GM18498 (cell line): ENCODE measurements around the gene ANXA2.
"Not testable (repeated sequence)": the region's sequence is repeated elsewhere in the genome, so short reads cannot be mapped to it uniquely, and the experiment has no call there.

Experiments
- ATAC-seq: cut with Tn5 transposase; IDR thresholded peaks from one replicate; pipeline ENCODE4 v1.9.1; 2021; ENCODE audit warnings: mild to moderate bottlenecking, moderate library complexity; ENCODE audit not compliant: unreplicated experiment

ANXA2 gene

DNA sequence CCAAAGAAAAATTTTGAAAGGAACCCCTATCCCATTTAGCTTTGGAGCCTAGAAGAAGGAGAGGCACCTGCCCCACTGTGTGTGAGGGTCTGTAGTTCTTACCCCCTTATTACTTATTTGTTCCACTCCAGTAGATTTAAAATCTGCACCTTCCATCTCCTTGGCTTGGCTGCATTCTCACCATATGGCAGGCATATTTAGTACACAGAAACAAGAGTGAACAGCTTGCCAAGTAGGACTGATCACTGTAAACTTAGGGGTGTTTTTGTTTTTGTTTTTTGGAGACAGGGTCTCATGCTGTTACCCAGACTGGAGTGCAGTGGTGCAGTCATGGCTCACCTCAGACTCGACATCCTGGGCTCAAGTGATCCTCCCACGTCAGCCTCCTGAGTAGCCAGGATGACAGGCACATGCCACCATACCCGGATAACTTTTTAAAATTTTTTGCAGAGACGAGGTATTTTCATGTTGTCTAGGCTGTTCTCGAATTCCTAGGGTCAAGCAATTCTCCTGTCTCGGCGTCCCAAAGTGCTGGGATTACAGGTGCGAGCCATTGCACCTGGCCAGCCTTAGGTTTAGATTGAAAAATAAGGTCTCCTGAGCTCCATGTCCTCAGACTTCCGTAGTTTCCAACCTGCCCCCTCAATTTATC is 14.1 kb upstream of the ANXA2 start:
- ATAC-seq, result no peak

DNA sequence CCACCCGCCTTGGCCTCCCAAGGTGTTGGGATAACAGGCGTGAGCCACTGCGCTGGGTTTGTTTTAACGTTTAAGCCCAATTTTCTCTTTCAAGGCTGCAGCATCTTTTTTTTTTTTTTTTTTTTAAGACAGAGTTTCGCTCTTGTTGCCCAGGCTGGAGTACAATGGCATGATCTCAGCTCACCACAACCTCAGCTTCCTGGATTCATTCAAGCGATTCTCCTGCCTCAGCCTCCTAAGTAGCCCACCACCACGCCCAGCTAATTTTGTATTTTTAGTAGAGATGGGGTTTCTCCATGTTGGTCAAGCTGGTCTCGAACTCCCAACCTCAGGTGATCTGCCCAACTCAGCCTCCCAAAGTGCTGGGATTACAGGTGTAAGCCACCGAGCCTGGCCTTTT is 12.6 kb upstream of the ANXA2 start:
- ATAC-seq, result not testable (repeated sequence)

GRCh38 chr15:60408463-60408981 is 10.7 kb upstream of the ANXA2 start:
- peak; percentile 51 for ATAC-seq

- no peak for ATAC-seq
Observed at GRCh38 chr15:60407415-60407805, 9.6 kb upstream of the ANXA2 start.

DNA sequence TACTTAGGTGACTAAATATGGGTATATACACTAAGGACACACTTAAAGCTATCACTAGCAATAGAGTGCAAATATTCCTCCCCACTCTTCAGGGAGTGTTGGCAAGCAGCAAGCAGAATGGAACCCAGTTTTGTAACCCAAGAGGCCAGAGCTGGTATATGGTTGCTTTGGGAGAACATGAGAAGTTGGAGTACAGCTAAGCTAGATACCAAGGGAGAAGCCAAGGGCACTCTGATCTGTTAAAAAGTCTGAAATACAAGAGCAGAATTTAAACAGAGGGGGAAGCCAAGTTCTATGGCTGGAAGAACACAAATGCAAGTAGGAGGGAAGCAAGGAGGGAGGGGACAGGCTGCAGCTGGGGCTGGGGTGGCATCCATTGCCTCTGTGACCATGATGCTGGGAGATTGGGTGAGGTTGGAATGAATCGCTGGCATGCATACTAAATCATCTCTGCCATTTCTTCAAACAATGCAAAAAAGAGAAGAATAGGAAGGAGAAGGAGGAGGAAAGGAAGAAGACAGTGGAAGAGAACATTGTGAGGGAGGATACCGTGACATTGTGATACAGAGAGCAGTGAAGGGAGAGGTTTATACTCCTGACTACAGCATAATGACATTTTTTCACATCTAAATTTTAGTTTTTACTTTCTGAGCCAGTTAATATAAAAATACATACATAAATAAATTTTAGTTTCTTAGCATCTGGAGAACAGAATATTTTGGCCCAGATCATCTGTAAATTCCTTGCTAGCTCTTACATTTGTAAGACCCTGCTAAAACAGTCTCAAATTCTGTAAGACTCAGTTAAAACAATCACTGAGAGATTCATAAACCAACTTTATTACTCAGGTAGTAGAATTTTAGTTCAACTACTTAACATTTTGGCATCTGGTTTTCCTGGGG is 9.0 kb upstream of the ANXA2 start:
- no peak for ATAC-seq

DNA sequence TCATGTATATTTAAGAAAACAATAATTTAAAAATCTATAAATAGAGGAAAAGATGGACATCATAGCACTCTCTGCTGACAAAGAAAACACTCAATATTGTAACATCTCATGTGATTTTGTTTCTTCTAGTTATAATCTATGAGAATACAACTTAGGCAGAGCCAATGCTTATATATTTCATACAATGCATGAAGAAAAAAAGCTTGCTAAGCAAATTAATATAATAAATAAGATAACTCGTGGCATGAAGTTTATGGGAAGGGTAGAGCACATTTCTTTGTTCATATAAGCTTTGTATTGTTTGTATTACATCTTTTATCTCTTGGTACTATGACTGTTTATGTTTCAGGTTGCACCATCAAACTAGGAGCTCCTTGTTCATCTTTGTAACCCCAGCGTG is 7.6 kb upstream of the ANXA2 start:
- no peak for ATAC-seq

- not testable (repeated sequence) for ATAC-seq
Observed at GRCh38 chr15:60404351-60404750, 6.6 kb upstream of the ANXA2 start.

DNA sequence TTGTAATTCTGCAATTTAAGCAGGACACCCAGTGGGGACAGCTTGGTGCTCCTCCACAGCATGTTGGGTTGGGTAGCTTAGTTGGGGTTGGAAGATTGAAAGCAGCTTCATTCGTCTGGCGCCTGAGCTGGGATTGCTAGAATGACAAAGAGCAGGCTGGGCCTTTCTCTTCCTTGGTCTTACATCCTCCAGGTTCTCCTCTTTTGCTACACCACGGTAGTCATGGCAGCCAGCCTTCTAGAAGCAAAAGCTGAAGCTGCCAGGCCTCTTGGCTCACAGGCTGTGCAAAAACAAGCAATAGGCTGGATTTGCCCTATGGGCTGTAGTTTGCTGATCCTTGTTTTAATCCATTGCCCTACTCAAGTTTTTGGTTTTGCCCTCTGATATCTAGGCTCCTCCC is 3.2 kb upstream of the ANXA2 start:
- ATAC-seq, result no peak

DNA sequence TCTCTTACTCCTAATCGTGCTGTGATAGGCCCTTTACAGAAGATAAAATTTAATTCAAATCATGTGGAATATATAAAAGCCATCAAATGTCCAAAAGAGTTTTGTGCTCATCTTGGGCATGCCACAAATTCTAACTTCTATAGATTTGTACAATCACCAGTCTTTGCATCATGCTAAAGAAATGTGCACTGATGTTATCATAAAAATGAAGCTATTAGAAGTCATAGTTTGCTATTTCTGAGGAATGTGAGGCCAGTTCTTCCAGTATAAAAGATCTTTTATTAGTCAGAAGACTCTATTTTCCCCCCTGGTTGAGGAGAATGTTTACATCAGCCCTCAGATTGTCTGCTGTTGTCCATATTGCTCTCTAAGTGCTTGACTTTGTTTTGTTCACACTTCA is 2.1 kb upstream of the ANXA2 start:
- no peak for ATAC-seq

GRCh38 chr15:60399246-60399915 is 1.6 kb upstream of the ANXA2 start:
- no peak for ATAC-seq

DNA sequence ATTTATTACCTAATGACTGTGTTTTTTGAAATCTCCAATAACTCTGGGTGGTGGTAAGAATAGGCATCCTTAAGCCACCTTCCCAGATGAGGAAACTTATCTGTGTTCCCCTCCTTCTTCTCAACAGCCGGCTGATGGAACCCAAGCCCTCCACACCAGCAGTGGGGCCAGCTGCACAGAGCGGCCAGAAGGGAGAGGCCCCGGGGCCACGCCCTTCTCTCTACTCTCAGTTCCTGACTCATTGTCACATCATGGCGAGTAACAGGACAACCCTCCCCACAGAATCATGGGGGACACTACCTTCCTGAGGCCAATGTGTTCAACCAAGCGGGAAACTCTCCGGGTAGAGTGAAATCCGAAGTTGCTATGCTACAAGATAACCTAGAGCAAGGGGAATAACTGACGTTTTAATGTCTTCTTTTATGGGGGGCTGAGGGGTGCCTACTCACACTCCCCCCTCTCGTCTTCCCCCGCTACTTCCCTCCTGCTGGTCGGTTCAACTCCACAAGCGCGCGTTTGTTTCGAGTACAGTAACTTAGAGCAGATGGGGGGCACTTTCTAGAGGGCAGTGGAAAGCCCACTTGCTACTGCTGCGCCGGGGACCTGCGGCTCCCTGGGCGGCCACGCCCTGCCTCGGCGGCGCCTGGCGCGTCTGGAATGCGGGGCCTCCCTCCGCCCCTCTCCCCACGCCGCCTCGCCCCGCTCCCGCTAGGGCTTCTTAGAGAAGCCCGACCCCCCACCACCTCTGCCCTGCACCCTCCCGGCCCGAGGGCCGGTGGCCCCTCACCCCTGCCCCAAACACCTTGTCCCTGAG is 621 bp downstream of the ANXA2 start:
- ATAC-seq, result peak; percentile 71

- no peak for ATAC-seq
Observed at GRCh38 chr15:60396560-60396957, 1.2 kb downstream of the ANXA2 start.

- ATAC-seq, result no peak
Observed at GRCh38 chr15:60396100-60396499, 1.7 kb downstream of the ANXA2 start.

DNA sequence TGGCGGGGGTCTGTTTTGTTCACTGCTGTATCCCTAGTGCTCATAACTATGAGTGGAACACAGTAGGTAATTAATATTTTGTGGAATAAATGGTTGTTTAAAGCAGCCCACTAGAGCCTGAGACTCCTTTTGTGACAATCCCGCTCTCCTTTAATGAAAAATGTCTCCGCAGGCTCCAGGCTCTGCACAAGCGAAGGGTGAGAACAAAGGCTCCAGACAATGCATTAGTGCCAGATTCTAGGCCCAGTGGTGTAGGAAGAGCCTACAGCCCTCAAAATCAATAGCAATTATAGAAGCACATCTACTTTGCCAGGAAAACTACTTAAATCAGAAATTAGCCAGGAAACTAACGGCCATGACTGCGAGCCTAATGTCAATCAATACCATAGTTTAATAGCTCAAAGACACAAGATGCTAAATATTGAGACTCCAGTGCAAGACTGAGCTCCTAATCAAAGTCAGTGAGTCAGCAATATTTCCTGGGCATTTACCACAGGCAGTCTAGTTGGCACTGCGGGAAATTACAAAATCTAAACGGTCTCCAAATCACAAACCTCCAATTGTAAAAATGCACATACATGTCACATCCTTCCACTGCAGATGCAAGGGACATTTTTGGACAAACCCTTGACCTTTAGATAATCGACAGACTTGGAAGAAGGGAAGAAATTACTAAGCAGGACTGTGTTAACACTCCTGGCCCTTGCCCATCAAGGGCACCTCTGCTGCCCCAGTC is 2.3 kb downstream of the ANXA2 start:
- ATAC-seq, result no peak

DNA sequence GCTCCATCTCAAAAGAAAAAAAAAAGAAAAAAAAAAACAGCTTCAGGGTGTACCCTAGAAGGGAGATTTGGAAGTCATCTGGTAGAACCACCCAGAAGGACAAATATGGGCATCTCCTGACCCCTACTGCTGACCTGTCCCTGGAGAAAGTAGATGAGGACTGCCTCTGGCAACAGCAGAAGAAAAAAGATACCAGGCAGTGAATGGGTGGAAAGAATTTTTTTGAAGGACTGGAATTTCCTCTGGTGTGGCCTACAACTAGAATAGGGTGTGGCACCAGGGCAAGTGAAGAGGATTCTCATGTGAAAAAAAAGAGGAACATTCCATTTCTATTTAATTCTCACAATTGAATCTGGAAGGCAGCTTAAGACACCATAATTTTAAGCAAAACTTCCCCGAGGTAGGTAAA is 3.1 kb downstream of the ANXA2 start:
- ATAC-seq, result no peak

GRCh38 chr15:60392986-60393790 is 4.6 kb downstream of the ANXA2 start:
- ATAC-seq, result no peak

- no peak for ATAC-seq
Observed at GRCh38 chr15:60392601-60392985, 5.2 kb downstream of the ANXA2 start.

DNA sequence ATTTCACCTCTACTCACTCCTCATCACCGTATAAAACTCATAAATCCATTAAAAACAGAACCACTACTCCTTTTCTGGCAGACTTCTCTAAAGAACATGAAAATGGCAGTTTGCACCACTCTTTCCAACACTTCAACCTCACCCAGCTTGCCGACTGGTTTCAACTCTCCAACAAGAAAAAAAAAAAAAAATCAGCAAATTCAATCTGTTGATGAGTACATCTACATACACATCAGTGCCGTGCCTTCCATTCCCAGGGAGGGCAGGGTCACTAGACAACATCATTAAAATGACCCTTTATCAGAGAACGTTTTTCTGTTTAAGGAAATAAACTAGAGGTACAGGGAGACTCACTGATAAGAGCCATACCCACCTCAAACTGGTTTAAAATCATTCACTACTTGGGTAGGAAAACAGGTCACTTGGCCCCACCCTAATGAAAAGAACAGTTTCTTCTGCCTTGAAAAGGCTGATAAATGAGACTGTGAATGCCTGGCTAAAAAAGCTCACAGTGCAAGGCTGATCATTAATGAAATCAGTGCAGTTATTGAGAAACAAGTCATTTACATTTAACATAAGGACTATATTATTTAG is 6.0 kb downstream of the ANXA2 start:
- no peak for ATAC-seq
